ENCODE results near the gene SLITRK3. TPM values are rescaled to one million over a fixed set of nuclear protein-coding genes. Genes with fewer than 3 reads are reported as not detected.

The SLITRK3 gene
- total and polyA plus RNA-seq, 8 donors = 0.03 to 0.37 (median 0.06) TPM; not detected in 3

- Histone ChIP-seq H3K4me1 (no peaks in the 10 kb centered on the region), H3K9me3 (no peaks in the 10 kb centered on the region), H3K4me3 (no peak overlapping the region), H3K27ac (no peak overlapping the region), H3K36me3 (no peaks in the 10 kb centered on the region), H3K27me3 (no peaks in the 10 kb centered on the region)
- DNase-seq (no peak), ATAC-seq (no peak)
- intact Hi-C loops (cut with DNase I) = no loop called here
- TF ChIP-seq CTCF (IDR thresholded peaks at IDR 0.05) = no peak
Observed at GRCh38 chr3:165217739-165218138, 21.6 kb upstream of the SLITRK3 start.

- Histone ChIP-seq H3K4me1 (no peaks in the 10 kb centered on the region), H3K9me3 (no peaks in the 10 kb centered on the region), H3K36me3 (no peaks in the 10 kb centered on the region), H3K27ac (no peak overlapping the region), H3K4me3 (no peak overlapping the region), H3K27me3 (no peaks in the 10 kb centered on the region)
- intact Hi-C loops (cut with DNase I) = no loop called here
- DNase-seq (no peak), ATAC-seq (no peak)
- TF ChIP-seq CTCF (IDR thresholded peaks at IDR 0.05) = no peak
Observed at GRCh38 chr3:165212580-165212979, 16.4 kb upstream of the SLITRK3 start.

GRCh38 chr3:165211721-165212120, 15.5 kb upstream of the SLITRK3 start:
- Histone ChIP-seq H3K4me1 (no peaks in the 10 kb centered on the region), H3K36me3 (no peaks in the 10 kb centered on the region), H3K27me3 (peaks cover 0 to 1% of the 10 kb centered on the region in 2 donors), H3K4me3 (no peak overlapping the region), H3K9me3 (no peaks in the 10 kb centered on the region), H3K27ac (no peak overlapping the region)
- ATAC-seq (no peak), DNase-seq (no peak)
- intact Hi-C loops (cut with DNase I) = no loop called here
- no peak for TF ChIP-seq CTCF (IDR thresholded peaks at IDR 0.05)

GRCh38 chr3:165210727-165211126, 14.5 kb upstream of the SLITRK3 start:
- no peak for ATAC-seq
- Histone ChIP-seq H3K4me3 (no peak overlapping the region), H3K9me3 (no peaks in the 10 kb centered on the region), H3K36me3 (no peaks in the 10 kb centered on the region), H3K4me1 (no peaks in the 10 kb centered on the region), H3K27me3 (peaks cover 0 to 6% of the 10 kb centered on the region in 2 donors), H3K27ac (no peak overlapping the region)
- intact Hi-C loops (cut with DNase I) = no loop called here
- no peak for TF ChIP-seq CTCF (IDR thresholded peaks at IDR 0.05)
- DNase-seq = no peak

- TF ChIP-seq CTCF (IDR thresholded peaks at IDR 0.05) = no peak
Observed at GRCh38 chr3:165210132-165210531, 13.9 kb upstream of the SLITRK3 start.

More at GRCh38 chr3:165210132-165210531, 13.9 kb upstream of the SLITRK3 start:
- Histone ChIP-seq H3K36me3 (no peaks in the 10 kb centered on the region), H3K9me3 (no peaks in the 10 kb centered on the region), H3K4me1 (no peaks in the 10 kb centered on the region), H3K4me3 (no peak overlapping the region), H3K27me3 (peaks cover 0 to 6% of the 10 kb centered on the region in 2 donors), H3K27ac (no peak overlapping the region)
- intact Hi-C loops (cut with DNase I) = no loop called here
- no peak for ATAC-seq
- DNase-seq = no peak
